HG02885 (cell line): ENCODE results near the gene XKR7.
"Not testable (repeated sequence)": the region's sequence is repeated elsewhere in the genome, so short reads cannot be mapped to it uniquely, and the experiment has no call there.

Experiments
- ATAC-seq: cut with Tn5 transposase; IDR thresholded peaks from one replicate; pipeline ENCODE4 v1.9.1; 2021; ENCODE audit warnings: mild to moderate bottlenecking; ENCODE audit not compliant: unreplicated experiment, poor library complexity

Gene XKR7

GRCh38 chr20:32007787-32008616 lies 40.1 kb downstream of the XKR7 start:
- no peak for ATAC-seq

DNA sequence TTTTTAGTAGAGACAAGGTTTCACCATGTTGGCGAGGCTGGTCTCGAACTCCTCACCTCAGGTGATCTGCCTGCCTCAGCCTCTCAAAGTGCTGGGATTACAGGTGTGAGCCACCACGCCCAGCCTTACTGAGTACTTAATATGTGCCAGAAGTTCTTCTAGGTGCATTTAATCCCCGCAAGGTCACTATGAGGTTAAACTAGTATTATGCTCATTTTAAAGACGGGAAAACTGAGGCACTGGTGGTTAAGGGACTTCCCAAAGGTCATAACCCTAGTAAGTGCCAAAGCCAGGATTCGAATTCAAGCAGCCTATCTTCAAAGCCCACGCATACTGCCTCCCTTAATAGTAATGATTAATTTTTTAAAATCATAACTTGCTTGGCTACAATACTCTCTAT lies 41.6 kb downstream of the XKR7 start:
- ATAC-seq = no peak

DNA sequence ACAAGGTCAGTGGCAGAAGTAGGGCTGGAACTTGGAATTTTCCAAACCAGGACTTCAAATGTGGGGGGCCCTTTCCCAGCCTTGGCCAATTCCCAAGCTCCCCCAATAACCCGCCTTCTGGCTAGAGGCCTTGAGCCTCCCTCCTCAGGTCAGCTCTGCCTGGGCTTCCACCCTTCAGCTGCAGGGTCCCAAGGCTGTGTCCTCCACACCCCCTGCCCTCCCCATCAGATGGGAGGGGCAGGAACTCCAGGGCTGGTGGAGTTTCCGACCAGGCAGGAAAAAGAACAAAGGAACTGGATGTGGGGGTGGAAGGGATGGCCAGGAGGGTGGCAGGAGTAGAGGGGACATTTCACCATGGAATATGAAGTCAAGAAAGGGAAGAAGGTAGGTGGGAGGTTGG lies 42.1 kb downstream of the XKR7 start, which contains the start of gene CCM2L:
Gene CCM2L (plus strand): TSS at position 338 of the 400 bp plus-strand sequence. CDS start 17 bp downstream, at position 355.
- ATAC-seq = no peak

GRCh38 chr20:32010666-32011065 lies 42.7 kb downstream of the XKR7 start:
- no peak for ATAC-seq

- no peak for ATAC-seq
Observed at GRCh38 chr20:32012159-32012688, 44.3 kb downstream of the XKR7 start.

DNA sequence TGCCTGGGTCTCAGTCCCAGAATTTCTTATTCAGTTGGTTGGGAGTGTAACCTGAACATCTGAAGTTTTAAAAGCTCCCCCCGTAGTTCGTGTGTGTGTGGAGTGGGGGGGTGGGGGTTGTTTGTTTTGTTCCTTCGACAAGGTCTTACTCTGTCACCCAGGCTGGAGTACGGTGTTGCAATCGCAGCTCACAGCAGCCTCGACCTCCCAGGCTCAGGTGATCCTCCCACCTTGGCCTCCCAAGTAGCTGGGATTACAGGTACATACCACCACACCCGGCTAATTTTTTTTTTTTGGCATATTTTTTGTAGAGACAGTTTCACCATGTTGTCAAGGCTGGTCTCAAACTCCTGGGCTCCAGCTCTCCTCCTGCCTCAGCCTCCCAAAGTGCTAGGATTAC lies 45.4 kb downstream of the XKR7 start:
- ATAC-seq = no peak

DNA sequence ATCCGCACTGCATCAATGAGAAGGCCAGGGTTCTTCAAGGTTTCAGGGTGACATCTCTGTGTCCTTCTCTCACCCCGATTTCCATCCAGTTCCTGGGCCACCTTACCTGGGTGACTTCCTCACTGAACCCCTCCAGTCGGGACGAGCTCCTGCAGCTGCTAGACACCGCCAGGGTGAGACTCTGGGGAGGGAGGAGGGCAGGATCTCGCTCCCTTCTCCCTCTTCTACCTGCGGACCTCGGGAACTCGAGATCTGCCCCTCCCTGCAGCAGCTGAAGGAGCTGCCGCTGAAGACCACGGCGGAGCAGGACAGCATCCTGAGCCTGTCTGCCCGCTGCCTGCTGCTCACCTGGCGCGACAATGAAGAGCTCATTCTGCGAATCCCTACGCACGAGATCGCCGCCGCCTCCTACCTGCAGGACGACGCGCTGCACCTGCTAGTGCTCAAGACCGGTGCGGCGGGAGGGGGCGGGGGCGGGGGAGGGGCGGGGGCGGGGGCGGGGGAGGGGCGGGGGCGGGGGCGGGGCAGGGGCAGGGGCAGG lies 49.8 kb downstream of the XKR7 start:
- no peak for ATAC-seq

DNA sequence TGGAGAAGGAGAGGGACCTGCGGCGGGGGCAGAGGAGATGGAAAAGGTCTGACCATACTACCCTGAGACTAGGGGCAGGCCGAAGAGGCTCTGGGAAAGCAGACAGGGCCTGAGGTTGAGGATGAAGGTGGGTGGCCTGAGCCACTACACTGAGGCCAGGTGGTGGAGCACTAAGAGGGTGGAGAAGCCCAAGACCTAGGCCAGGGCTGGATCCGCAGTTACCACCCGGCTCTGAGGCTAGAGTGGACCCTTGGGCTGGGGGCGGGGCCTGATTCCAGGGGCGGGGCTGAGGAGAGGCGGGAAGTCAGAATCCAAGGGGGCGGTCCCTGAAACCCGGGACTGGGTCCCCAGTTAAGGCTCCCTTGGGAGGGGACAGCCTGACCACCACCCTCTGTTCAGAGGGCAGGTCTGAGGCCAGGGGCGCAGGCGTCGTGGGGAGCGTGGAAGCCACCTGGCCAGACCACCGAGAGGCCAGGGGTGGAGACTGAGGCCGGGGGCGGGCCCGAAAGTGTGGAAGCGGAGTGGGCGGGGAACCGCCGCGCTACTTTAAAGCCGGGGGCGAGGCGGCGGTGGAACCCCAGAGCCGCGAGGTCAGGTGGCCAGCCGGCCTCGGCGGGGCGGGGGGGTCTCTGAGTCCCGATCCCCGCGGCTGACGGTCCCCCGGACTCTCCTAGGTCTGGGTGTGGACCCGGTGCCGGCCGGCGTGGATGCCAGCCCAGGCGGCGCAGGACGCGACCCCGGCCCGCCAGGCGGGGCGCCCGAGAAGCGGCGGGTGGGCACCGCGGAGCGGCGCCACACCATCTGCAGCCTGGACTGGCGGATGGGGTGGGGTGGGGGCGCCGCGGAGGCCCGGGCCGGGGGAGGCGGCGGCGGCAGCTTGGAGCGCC lies 50.6 kb downstream of the XKR7 start:
- ATAC-seq = peak; percentile 53

- ATAC-seq = no peak
Observed at GRCh38 chr20:32019156-32019510, 51.2 kb downstream of the XKR7 start.

GRCh38 chr20:32019563-32020463 lies 51.9 kb downstream of the XKR7 start:
- ATAC-seq = no peak

- ATAC-seq = no peak
Observed at GRCh38 chr20:32021091-32021490, 53.1 kb downstream of the XKR7 start.

DNA sequence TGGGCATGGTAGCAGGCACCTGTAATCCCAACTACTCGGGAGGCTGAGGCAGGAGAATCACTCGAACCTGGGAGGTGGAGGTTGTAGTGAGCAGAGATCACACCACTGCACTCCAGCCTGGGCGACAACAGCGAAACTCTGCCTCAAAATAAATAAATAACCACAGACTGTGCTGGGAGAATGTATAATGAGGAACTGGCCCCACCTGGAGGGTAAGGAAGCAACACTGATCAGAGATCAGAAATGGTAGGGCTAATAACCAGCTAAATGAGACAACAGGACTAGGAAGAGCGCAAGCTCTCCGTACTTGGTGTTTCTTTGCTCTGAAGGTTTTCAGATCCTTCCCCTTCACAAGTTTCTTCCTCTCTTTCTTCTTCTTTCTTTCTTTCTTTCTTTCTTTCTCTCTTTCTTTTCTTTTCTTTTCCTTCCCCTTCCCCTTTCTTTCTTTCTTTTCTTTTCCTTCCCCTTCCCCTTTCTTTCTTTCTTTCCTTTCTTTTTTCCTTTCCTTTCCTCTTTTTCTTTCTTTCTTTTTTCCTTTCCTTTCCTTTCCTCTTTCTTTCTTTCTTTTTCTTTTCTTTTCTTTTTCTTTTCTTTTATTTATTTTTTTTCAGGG lies 56.8 kb downstream of the XKR7 start:
- no peak for ATAC-seq

DNA sequence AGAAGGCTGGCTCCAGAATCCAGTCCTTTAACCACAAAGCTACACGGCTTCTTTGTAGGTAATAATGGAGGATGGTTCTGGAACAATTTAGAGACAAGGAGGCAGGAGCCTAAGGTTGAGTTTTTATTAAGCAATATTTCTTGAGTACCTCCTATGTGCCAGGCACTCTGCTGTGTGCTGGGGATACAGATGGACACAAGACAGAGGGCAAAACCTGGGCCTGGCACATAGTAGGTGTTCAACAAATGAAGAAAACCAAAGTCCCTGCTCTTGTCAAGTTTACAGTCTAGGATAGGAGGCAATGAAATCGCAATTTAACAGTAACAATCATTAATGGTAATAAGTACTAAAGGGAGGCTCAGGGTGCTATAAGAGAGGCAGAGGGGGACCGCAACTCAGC lies 59.7 kb downstream of the XKR7 start:
- no peak for ATAC-seq

DNA sequence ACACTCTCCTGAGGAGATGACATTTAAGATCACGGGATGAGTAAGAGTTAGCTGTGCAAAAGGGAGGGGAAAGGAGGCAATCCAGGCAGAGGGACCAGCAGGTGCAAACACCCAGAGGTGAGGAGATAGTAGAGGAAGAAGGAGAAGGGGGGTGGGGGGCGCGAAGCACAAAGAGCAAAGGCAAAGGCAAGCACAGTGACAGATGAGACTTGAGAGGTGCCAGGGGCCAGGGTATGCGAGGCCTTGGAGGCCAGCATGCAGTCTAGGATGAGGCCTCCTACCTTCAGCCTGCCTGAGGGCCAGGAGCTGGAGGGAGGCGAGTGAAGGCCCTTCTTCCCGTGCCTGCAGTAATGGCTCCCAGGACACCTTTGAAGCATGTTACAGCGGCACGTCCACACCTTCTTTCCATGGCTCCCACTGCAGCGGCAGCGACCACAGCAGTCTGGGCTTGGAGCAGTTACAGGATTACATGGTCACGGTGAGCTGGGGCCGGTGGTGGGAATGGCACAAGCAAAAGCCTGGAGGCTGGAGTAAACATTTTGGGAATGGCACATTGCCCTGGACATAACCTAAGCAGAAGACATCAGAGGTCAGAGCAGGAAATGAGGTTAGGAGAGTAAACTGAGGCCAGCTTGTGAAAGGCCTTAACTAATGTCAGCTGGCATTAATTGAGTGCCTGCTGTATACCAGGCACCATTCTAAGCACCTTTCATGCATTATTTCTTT lies 60.9 kb downstream of the XKR7 start:
- ATAC-seq = no peak

GRCh38 chr20:32029561-32029960 lies 61.6 kb downstream of the XKR7 start:
- no peak for ATAC-seq

- peak; percentile 60 for ATAC-seq
Observed at GRCh38 chr20:32031007-32031958, 63.3 kb downstream of the XKR7 start.

GRCh38 chr20:32033316-32033715 lies 65.4 kb downstream of the XKR7 start:
- ATAC-seq = no peak

DNA sequence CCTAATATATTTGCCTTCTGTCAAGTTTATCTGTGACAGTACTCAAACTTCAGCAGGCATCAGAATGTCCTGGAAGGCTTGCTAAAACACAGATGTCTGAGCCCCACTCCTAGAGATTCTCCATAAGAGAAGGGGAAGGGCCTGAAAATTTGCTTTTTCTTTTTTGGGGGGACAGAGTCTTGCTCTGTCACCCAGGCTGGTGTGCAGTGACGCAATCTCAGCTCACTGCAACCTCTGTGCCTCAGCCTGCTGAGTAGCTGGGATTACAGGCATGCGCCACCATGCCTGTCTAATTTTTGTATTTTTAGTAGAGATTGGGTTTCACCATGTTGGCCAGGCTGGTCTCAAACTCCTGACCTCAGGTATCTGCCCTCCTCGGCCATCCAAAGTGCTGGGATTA lies 65.8 kb downstream of the XKR7 start:
- not testable (repeated sequence) for ATAC-seq
